HG03103 (cell line): Measurements from ENCODE around the gene COPS2.

Experiments used
- ATAC-seq: cut with Tn5 transposase; IDR thresholded peaks from one replicate; pipeline ENCODE4 v1.9.1; 2021; ENCODE audit warnings: low read depth; ENCODE audit not compliant: unreplicated experiment

COPS2 gene

DNA sequence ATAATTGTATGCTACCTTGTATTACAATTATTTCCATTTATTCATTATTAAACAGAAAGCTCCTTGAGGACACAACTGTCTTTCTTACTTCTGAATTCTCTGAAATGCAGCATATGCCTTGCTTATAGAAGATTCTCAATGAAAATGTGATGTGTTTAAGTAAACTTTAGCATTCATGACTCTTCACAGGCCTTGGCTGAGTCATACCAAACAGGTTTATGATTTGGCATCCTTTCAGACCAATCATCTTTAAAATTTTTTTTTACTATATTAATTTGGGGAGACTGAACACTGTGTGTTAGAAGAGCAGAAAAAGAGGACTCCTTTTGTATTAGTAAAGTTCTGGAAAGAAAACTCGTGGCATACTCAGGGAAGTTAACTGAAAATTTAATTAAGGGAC, 8.3 kb upstream of the COPS2 start:
- ATAC-seq, result no peak

- no peak for ATAC-seq
Observed at GRCh38 chr15:49155834-49156627, 632 bp upstream of the COPS2 start.

GRCh38 chr15:49154799-49155109, 645 bp downstream of the COPS2 start:
- ATAC-seq, result no peak

DNA sequence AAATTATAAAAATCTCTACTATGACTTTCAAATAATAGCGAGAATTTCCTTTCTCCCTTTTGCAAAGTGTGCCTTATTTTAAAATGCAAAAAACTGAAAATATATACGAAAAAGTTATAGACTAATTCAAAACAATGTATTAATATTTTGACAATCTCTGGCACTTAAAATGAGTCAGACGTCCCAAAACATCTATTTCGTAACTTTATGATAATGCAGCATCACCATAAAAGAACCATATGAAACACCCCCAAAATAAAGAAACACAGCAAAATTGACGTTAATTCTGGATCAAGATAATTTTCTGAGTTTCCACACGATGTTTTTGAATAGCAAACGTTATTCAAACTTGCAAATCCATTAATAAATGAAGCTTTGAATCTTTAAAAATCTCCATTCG, 1.0 kb downstream of the COPS2 start:
- ATAC-seq, result no peak

GRCh38 chr15:49152552-49153312, 2.7 kb downstream of the COPS2 start:
- ATAC-seq, result no peak

DNA sequence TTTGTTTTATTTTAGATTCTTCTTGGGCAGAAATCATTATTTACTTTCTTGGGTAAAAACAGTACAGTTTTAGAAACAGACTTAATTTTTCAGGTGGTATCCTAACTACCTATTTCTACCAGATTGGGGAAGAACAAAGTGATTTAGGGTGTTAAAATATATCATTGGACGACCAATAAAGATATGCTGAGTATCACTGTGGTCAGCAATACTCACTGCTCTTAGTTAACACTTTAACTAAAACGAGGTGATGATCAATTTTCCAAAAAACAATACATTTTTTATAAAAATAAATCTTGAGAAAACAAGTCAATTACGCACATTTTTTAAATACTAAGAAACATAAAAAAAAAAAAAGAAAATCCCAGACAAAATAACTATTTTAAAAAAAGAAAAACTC, 3.6 kb downstream of the COPS2 start:
- no peak for ATAC-seq

DNA sequence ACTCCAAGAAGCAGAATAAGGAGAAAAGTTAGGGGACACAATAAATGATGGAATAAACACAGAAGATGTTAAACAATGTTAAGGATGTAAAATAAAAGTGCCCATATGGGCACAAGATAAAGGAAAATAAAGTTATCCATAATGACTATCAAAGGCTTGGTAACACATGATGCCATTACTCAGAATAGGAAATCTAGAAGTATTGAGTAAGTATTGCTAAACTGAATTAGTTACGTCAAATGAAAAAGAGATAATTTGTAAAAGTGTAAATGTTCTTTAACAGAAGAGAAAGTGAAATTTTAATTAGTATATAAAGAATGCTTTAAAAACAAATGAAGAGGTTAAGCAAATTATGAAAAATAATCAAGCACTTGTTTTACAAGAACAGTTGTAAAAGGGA, 6.7 kb downstream of the COPS2 start:
- ATAC-seq, result no peak

- ATAC-seq, result no peak
Observed at GRCh38 chr15:49148298-49148697, 7.1 kb downstream of the COPS2 start.

DNA sequence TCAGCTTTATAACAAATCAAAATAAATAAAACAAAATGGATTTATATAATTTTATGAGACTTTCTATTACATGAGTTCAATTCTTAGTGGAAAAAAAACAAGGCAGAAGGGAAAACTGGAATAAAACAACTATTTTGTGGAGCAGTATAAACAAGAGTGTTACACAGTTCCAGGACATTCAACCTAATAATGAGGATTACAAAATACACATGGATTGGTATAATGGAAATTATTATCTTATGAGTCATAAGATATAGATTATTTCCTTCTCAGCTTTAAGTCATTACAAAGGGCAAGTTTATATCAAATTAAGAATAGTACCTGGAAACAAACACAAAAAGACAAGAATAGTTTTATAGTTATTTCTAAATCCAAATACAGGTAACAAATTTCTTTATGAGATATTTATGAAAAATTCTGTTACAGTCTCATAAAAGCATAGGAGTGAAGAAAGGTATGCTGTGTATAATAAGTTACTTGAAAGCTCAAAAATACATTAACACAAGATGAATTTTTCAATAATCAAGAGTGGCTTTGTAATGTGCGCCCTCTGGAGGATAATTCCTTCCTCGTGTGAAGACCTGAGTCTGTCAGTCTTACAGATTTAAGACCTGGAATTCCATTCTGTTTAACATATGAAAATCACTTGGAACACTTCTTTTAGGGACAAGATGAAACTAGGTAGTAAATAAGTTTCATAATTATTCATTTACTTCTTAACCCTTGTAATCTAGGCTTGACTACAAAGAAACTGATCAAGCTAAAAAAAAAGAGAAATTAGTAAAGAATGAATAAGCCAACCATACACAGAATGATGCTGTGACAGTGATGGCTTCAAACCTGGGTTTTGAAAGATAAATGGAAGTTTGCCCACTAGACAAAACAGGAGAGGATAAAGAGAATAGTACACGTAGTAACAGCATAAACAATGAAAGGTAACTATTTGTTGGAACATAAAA, 9.5 kb downstream of the COPS2 start:
- no peak for ATAC-seq

GRCh38 chr15:49137861-49138260, 17.5 kb downstream of the COPS2 start:
- no peak for ATAC-seq

GRCh38 chr15:49135911-49136310, 19.5 kb downstream of the COPS2 start:
- ATAC-seq, result no peak

DNA sequence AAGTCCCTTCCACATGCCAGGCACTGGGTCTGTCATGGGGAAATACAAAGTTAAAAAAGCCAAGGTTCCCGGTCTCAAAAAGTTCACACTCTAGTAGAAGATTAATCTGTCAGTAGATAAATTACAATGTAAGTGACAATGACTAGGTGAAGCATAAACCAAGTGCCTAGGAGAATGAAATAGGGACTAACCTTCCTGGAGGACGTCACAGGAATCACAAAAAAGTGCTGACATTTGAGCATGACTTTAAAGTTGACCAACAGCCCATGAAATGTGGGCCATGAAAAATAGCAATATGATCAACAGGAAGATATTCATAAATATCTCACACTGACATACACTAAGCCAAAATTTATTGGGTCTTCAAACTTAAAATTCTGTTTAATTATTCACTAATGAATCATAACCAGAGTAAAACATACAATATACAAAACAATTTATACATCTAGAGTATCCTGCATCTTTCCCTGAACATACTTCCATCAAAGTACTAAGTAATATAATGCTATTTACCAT, 20.0 kb downstream of the COPS2 start:
- no peak for ATAC-seq

- no peak for ATAC-seq
Observed at GRCh38 chr15:49134683-49135341, 20.6 kb downstream of the COPS2 start.

DNA sequence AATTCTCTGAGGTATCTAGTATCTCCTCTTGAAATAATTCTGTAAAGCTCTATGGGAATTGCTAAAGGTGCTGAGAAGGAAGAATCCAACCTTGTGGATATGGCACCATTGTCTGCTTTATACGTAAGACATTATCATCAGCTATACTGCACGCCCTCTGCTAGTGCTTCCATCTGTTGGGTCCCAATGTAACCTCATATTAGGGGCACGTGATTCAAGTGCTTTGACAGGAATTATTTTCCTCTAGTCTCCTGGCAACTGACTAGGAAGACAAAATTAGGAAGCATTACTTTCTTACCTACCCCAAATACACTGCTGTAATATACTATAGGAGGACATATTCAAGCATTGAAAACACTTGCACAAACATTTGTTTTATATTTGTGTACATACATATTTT, 24.0 kb downstream of the COPS2 start:
- no peak for ATAC-seq

- ATAC-seq, result no peak
Observed at GRCh38 chr15:49124371-49124770, 31.0 kb downstream of the COPS2 start.

- no peak for ATAC-seq
Observed at GRCh38 chr15:49122541-49123062, 32.8 kb downstream of the COPS2 start.

GRCh38 chr15:49121901-49122300, 33.5 kb downstream of the COPS2 start:
- ATAC-seq, result no peak

DNA sequence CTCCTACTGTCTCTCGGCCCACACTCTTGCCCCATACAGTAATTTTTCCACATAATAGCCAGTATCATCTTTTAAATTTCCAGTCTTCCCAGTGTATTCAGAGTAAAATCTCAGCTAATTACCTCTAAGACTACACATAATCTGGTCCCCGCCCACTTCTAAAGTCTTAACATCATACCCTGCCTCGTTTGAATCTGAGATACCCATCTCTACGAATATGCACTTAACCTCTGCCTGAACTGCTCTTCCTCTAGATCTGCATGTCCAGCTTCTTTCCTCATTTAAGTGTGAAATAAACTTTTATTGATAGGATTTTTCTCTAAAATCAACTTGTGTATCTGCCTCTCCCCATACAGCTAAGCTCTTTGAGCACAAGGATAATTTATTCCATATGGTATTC, 34.6 kb downstream of the COPS2 start:
- ATAC-seq, result no peak

GRCh38 chr15:49116108-49116857, 39.1 kb downstream of the COPS2 start:
- no peak for ATAC-seq
